ENCODE data around the gene TBXA2R. TPM values are rescaled to one million over a fixed set of nuclear protein-coding genes. Genes with fewer than 3 reads are reported as not detected.

The TBXA2R gene
- total RNA-seq, 1 experiment from 2014 or later = 1.3 TPM

DNA sequence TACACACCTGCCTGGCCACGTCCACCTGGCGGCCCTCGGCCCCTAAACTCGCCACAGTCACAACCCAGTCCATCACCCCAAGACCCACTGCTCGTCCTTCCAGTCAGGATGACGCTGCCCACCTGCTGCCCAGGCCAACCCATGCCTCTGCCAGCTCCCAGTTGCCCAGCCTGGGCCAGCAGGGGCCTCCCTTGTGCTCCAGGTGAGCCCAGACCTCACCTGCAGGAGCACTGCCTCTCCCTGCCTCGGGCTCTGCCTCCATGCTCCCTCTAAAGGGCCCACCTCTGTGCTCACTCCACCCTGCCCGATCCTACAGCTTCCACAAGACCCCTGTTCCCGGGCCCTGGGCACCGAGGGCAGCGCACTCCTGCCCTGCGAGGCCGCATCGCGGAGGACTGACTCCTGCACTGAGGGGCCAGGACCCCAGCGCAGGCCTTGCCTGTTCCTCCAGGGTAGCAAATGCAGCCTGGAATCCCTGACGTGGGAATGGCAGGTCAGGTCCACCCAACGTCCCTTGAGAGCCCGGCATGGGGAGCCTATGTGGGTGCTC lies 27.9 kb upstream of the TBXA2R start:
- Mint-ChIP-seq H3K9me3 (no peaks in the 10 kb centered on the region), H3K36me3 (peaks cover 5% of the 10 kb centered on the region; the same call in 1 of the 2 replicates), H3K27me3 (ENCODE audit: low read depth) (no peaks in the 10 kb centered on the region), H3K4me1 (no peaks in the 10 kb centered on the region), H3K27ac (peak overlapping the region; percentile 80), H3K4me3 (no peak overlapping the region)
- no peak for TF ChIP-seq FOXK1 (CRISPR knock-in tag; IDR thresholded peaks at IDR 0.05)
- TF ChIP-seq TP53 (CRISPR knock-in tag; IDR thresholded peaks at IDR 0.05) = no peak
- no peak for TF ChIP-seq PRRX2 (CRISPR knock-in tag; IDR thresholded peaks at IDR 0.05)
- no peak for TF ChIP-seq EMX1 (CRISPR knock-in tag; IDR thresholded peaks at IDR 0.05)
- ChIA-PET CTCF (no interaction called here), POLR2A (no interaction called here)
- DNase-seq (ENCODE audit: low spot score) (no peak), ATAC-seq (no peak)

DNA sequence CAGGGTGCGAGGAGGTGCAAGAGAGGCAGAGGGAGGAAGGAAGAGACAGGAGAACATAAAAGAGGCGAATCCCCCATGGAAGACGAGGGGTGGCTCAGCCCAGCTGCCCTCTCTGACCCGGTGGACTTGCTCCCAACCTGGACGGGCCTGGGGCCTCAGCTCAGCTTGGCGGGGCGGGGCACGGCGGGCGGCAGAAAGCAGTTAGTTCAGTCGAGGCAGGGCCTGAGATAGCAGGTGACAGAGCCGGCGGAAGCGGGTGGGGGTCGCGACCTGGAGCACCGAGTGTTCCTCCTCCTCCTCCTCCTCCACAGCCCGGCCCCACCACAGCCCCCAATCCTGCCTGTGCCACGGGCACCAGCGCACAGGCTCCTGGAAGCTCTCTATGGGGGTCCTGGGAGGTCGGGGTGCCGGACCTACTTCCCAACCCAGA lies 26.9 kb upstream of the TBXA2R start:
- no peak for TF ChIP-seq ZNF396 (CRISPR knock-in tag; IDR thresholded peaks at IDR 0.05; ENCODE audit: borderline replicate concordance)
- TF ChIP-seq E2F4 (CRISPR knock-in tag; IDR thresholded peaks at IDR 0.05; ENCODE audit: borderline replicate concordance, low read depth) = no peak
- no peak for TF ChIP-seq ETV6 (CRISPR knock-in tag; IDR thresholded peaks at IDR 0.05)
- TF ChIP-seq, protein P1, sequence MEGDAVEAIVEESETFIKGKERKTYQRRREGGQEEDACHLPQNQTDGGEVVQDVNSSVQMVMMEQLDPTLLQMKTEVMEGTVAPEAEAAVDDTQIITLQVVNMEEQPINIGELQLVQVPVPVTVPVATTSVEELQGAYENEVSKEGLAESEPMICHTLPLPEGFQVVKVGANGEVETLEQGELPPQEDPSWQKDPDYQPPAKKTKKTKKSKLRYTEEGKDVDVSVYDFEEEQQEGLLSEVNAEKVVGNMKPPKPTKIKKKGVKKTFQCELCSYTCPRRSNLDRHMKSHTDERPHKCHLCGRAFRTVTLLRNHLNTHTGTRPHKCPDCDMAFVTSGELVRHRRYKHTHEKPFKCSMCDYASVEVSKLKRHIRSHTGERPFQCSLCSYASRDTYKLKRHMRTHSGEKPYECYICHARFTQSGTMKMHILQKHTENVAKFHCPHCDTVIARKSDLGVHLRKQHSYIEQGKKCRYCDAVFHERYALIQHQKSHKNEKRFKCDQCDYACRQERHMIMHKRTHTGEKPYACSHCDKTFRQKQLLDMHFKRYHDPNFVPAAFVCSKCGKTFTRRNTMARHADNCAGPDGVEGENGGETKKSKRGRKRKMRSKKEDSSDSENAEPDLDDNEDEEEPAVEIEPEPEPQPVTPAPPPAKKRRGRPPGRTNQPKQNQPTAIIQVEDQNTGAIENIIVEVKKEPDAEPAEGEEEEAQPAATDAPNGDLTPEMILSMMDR (IDR thresholded peaks at IDR 0.05) = no peak
- no peak for TF ChIP-seq CREB1 (CRISPR knock-in tag; IDR thresholded peaks at IDR 0.05)
- no peak for TF ChIP-seq GRHL2 (CRISPR knock-in tag; IDR thresholded peaks at IDR 0.05; ENCODE audit: insufficient replicate concordance, severe bottlenecking)
- no peak for TF ChIP-seq ZNF671 (CRISPR knock-in tag; IDR thresholded peaks at IDR 0.05)
- TF ChIP-seq ESRRA (CRISPR knock-in tag; IDR thresholded peaks at IDR 0.05; ENCODE audit: borderline replicate concordance) = no peak
- TF ChIP-seq ATF1 (CRISPR knock-in tag; IDR thresholded peaks at IDR 0.05) = no peak
- no peak for TF ChIP-seq E2F5 (CRISPR knock-in tag; IDR thresholded peaks at IDR 0.05)
- Mint-ChIP-seq H3K9me3 (no peaks in the 10 kb centered on the region), H3K4me1 (no peaks in the 10 kb centered on the region), H3K4me3 (no peak overlapping the region), H3K36me3 (peaks cover 2% of the 10 kb centered on the region; the same call in 1 of the 2 replicates), H3K27me3 (ENCODE audit: low read depth) (no peaks in the 10 kb centered on the region), H3K27ac (no peak overlapping the region)
- CTCF ChIA-PET = interaction anchor here (0.5 kb wide), 1 partner anchor 396 kb away, joined by 3 read pairs; no protein-coding TSS in a partner anchor
- DNase-seq (ENCODE audit: low spot score) (no peak), ATAC-seq (no peak)
- POLR2A ChIA-PET = no interaction called here

- TF ChIP-seq ESRRA (CRISPR knock-in tag; IDR thresholded peaks at IDR 0.05; ENCODE audit: borderline replicate concordance) (no peak), ZNF317 (CRISPR knock-in tag; IDR thresholded peaks at IDR 0.05; ENCODE audit: borderline replicate concordance, low read depth) (no peak), CDX4 (CRISPR knock-in tag; IDR thresholded peaks at IDR 0.05; ENCODE audit: borderline replicate concordance) (no peak), ZNF121 (CRISPR knock-in tag; IDR thresholded peaks at IDR 0.05) (no peak), ZNF671 (CRISPR knock-in tag; IDR thresholded peaks at IDR 0.05) (no peak), ELF4 (CRISPR knock-in tag; IDR thresholded peaks at IDR 0.05; ENCODE audit: low read depth) (no peak), CREM (CRISPR knock-in tag; IDR thresholded peaks at IDR 0.05) (no peak)
- TF ChIP-seq, protein P2, sequence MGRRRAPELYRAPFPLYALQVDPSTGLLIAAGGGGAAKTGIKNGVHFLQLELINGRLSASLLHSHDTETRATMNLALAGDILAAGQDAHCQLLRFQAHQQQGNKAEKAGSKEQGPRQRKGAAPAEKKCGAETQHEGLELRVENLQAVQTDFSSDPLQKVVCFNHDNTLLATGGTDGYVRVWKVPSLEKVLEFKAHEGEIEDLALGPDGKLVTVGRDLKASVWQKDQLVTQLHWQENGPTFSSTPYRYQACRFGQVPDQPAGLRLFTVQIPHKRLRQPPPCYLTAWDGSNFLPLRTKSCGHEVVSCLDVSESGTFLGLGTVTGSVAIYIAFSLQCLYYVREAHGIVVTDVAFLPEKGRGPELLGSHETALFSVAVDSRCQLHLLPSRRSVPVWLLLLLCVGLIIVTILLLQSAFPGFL (CRISPR knock-in tag; IDR thresholded peaks at IDR 0.05; ENCODE audit: borderline replicate concordance) = no peak
- TF ChIP-seq, protein P3, sequence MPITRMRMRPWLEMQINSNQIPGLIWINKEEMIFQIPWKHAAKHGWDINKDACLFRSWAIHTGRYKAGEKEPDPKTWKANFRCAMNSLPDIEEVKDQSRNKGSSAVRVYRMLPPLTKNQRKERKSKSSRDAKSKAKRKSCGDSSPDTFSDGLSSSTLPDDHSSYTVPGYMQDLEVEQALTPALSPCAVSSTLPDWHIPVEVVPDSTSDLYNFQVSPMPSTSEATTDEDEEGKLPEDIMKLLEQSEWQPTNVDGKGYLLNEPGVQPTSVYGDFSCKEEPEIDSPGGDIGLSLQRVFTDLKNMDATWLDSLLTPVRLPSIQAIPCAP (CRISPR knock-in tag; IDR thresholded peaks at IDR 0.05) = no peak
- TF ChIP-seq, protein P4, sequence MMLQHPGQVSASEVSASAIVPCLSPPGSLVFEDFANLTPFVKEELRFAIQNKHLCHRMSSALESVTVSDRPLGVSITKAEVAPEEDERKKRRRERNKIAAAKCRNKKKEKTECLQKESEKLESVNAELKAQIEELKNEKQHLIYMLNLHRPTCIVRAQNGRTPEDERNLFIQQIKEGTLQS (CRISPR knock-in tag; conservative IDR thresholded peaks at IDR 0.05) = no peak
These were observed 26.3 kb upstream of the TBXA2R start for GRCh38 chr19:3632739-3633558.

More at GRCh38 chr19:3632739-3633558, 26.3 kb upstream of the TBXA2R start:
- Mint-ChIP-seq H3K27me3 (ENCODE audit: low read depth) (no peaks in the 10 kb centered on the region), H3K4me3 (no peak overlapping the region), H3K9me3 (no peaks in the 10 kb centered on the region), H3K27ac (no peak overlapping the region), H3K36me3 (no peaks in the 10 kb centered on the region), H3K4me1 (no peaks in the 10 kb centered on the region)
- no peak for DNase-seq (ENCODE audit: low spot score)
- CTCF ChIA-PET = interaction anchor here (0.7 to 1.2 kb wide), 2 partner anchors 88 to 148 kb away, joined by 3 read pairs; no protein-coding TSS in a partner anchor
- ATAC-seq = no peak
- POLR2A ChIA-PET = no interaction called here
